Peyer's patch (tissue), 4 donors: Measurements from ENCODE around the gene MECR.

Experiments
- CTCF ChIP-seq, 6 experiments: fragments of 450-650 bp in 4 of 6; fragments of 200-600 bp in 2 of 6; sonication (generic) in 1 of 6; IDR thresholded peaks; one replicate each; pipeline ENCODE4 v1.5.1; 2017 to 2019; ENCODE audit warnings: antibody characterized with exemption in 6 of 6, mild to moderate bottlenecking in 3 of 6, moderate library complexity in 1 of 6
- POLR2A ChIP-seq, 2 donors: fragments of 450-650 bp; IDR thresholded peaks; one replicate each; pipeline ENCODE4 v1.5.1; 2017; ENCODE audit warnings: antibody characterized with exemption in 2 of 2, mild to moderate bottlenecking in 2 of 2, moderate library complexity in 2 of 2

- TF ChIP-seq CTCF (IDR thresholded peaks at IDR 0.05) (no peak), POLR2A (IDR thresholded peaks at IDR 0.05) (no peak)
Observed at GRCh38 chr1:29193879-29194455, 36.8 kb downstream of the MECR start.
